Pons (tissue), 1 donor: ENCODE measurements around the gene DNAH3.
"Not testable (repeated sequence)": the region's sequence is repeated elsewhere in the genome, so short reads cannot be mapped to it uniquely, and the experiment has no call there.

Experiments
- DNase-seq: peaks from one replicate; pipeline ENCODE4 v3.0.0-alpha.2; 2016; ENCODE audit warnings: low spot score

DNAH3 gene

DNA sequence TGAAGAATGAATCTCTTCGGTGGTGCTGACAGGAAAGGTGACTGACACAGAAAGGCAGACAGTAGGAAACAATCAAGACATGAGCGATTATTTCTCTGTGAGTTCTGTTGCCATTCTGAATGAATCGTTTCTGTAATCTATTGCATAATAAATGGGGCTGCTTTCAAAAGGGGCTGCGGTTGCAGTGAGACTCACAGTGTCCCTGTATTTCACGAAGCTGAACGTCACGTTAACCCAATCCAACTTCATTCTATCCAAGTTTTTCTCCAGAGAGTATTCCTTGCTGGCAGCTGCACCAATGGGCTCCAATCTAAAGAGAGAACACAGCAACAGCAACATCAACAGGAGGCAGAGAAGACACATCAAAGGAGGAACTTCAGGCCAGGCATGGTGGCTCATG lies 75.4 kb downstream of the DNAH3 start:
- no peak for DNase-seq

DNA sequence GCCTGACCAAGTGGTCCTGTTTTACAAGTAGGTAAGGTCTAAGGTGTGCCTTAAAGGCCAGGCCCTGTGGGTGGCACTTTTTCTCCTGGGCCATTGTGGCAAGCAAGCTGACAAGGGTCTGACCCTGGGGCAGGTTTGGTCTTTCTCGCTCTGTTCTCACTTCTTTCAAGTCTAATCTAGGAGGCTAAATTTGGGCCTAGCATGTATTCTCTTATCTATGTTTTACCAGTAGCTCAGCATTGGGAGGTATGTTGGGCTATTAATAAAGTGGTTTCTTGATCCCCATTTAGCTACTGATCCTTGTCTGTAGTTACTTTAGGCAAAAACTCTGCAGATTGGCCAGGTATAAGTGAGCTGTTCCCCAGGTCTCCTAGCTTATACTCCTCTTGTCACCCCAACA lies 77.7 kb downstream of the DNAH3 start:
- DNase-seq: no peak

DNA sequence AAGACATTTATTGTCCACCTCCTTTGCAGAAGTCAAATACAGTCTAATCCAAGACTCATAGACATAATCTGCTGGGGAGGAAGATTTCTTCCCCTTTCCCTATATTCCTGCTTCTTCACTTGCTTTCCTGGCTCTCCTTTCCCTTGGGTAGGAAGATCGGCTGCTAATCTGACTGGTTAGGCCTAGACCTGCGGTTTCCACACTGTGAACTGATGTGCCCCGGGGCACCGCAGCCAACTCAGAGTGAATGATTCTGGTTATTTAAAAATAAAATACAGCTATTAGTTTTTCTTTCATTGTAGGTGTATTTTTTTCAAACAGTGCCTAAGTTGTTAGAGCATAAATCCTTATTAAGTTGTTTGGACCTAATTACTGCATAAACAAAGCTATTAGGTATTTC lies 78.9 kb downstream of the DNAH3 start:
- no peak for DNase-seq

DNA sequence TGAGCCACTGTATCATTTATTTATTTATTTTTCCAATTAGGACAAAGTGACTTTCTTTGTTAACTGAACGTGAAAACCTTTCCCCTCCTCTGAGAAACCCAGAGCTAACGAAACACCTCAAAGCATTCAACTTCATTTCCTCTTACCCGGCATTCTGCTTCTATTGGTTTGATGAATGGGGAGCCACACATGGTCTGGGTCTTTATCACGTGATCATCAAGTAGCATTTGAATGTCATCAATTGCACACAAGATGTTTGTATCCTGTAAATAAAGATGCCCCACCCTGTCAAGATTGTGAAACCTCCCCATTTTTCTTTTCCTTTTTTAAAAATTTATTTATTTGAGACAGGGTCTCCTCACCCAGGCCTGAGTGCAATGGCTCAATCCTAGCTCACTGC lies 80.1 kb downstream of the DNAH3 start:
- no peak for DNase-seq

DNA sequence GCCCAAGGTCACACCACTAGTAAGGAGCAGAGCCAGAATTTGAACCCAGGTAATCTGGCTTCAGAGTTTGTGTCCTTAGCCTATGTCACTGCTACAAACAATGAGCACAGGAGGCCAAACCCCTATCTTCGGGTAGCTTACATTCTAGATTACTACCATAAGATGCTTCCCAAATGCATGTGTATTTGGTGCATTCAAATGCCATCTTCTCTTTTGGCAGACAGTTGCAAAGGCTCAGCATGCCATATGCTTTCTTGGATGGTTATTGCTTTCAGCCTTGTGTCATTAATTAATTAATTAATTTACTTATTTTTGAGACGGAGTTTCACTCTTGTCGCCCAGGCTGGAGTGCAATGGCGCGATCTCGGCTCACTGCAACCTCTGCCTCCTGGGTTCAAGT lies 80.7 kb downstream of the DNAH3 start:
- DNase-seq: no peak

DNA sequence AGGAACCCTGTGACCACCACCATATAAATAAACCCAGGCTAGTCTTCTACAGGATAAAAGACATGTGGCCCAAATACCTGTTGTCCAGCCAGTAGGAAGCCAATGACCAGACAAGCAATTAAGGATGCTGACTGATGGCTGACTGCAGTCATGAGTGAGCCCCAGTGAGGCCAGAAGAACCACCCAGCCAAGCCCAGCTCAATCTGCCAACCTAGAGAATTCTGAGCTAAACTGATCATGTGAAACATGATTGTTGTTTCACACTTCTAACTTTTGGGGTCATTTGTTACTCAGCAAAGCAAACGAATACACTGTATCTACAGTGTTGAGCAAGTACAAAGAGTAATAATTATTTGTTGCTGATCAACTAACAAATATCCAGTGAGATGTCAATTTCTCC lies 86.4 kb downstream of the DNAH3 start:
- no peak for DNase-seq

DNA sequence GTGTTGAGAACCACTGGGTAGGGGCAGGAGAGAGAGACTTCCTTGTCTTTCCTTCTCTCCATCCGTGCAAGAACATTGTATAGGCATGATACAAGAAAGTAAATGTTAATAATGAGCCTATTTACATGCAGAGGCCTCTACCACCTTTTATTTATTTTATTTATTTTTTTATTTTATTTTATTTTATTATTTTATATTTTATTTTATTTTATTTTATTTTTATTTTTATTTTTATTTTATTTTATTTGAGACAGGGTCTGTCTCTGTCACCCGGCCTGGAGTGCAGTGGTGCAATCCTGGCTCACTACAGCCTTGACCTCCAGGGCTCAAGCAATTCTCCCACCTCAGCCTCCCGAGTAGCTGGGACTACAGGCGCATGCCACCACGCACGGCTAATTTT lies 87.3 kb downstream of the DNAH3 start:
- DNase-seq: not testable (repeated sequence)

DNA sequence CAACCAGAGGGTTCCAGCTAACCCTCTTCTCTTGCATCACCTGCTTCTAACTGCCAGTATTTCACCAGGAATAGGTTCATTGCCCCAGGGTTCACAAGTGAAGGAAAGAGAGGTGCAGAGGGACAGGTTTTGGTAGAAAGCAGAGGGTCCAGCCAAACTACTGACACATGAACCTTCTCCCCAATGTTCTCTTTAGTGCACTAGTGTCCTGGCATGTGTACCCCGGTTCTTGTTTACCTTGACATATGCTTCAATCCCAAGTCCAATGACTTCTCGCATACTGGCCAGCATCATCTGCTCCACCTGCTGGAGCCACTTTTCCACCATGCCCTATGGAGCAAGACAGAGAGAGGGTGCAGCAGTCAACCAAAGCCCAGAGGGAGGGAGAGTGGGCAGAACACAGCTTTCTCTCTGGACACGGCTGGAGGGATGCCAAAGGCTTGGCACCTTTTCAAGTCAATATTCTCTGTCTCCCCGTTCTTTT lies 90.6 kb downstream of the DNAH3 start:
- DNase-seq: no peak

DNA sequence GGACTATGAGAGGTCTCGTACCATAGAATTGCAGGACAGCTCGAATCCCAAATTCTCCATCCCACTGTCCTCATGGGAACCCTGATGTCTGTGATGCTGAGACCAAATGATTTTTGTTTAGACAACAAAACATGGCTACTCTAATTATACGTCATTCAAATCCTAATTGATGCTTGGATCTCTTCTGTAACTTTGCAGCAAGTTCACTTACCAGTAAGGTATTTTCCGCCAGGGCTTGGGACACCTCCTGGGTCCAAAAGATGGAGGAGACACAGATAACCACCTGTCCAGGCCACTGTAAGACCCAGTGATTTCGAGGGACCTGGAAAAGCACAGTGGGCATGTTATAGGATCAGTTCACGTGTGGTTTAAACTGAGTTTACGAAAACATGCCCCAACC lies 92.8 kb downstream of the DNAH3 start:
- DNase-seq: no peak

DNA sequence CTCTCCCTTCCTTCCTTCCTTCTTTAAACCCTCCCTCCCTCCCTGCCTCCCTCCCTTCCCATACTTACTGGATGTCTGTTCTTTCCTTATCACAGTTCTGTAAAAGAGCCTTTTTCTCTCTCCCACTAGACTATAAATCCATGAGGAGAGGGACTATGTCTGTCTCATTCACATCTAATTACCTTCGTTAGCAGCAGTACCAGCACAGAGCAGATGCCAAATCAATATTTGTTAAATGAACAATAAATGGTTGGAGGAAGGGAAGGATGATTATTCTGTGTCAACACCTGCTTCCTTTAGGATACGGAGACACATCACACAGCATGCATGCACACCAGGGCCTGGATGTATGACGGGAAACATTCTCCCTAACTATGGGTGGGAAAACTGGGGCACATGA lies 94.2 kb downstream of the DNAH3 start:
- no peak for DNase-seq

DNA sequence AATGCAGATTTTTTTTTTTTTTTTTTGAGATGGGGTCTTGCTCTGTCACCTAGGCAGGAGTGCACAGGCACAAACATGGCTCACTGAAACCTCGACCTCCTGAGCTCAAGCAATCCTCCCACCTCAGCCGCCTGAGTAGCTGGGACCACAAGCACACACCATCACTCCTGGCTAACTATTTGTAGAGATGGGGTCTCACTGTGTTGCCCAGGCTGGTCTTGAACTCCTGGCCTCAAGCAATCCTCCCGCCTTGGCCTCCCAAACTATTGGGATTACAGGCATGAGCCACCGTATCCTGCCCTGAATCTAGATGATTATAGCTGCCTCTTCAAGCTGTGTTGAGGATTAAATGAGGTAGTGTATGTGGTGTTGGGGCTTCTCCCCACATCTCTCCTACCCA lies 94.9 kb downstream of the DNAH3 start:
- DNase-seq: not testable (repeated sequence)

DNA sequence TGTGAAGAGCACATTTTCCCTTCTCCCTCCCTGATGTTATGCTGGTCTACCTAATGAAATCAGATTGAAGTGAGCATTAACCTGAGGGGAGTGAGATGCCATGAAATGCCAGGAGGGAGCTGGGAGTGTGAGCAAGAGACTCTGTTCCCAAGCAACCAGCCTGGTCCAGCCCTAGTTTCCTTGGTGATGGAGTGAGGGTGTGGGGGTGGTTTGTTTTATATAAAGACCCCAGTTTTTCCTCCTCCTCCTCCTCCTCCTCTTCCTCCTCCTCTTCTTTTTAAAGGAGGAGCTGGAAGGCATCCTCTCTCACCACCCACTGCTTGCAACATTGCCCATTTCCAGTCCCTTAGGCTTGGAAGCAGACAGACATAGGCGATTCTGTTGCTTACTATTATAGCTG lies 97.1 kb downstream of the DNAH3 start:
- no peak for DNase-seq

DNA sequence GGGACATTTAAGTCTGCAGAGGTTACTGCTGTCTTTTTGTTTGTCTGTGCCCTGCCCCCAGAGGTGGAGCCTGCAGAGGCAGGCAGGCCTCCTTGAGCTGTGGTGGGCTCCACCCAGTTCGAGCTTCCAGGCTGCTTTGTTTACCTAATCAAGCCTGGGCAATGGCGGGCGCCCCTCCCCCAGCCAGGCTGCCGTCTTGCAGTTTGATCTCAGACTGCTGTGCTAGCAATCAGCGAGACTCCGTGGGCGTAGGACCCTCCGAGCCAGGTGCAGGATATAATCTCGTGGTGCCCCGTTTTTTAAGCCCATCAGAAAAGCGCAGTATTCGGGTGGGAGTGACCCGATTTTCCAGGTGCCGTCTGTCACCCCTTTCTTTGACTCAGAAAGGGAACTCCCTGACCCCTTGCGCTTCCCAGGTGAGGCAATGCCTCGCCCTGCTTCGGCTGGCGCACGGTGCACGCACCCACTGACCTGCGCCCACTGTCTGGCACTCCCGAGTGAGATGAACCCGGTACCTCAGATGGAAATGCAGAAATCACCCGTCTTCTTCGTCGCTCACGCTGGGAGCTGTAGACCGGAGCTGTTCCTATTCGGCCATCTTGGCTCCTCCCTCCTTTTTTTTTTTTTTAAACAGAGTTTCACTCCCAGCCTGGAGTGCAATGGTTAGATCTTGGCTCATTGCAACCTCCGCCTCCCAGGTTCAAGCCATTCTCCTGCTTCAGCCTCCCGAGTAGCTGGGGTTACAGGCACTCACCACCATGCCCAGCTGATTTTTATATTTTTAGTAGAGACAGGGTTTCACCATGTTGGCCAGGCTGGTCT lies 102.3 kb downstream of the DNAH3 start:
- not testable (repeated sequence) for DNase-seq

DNA sequence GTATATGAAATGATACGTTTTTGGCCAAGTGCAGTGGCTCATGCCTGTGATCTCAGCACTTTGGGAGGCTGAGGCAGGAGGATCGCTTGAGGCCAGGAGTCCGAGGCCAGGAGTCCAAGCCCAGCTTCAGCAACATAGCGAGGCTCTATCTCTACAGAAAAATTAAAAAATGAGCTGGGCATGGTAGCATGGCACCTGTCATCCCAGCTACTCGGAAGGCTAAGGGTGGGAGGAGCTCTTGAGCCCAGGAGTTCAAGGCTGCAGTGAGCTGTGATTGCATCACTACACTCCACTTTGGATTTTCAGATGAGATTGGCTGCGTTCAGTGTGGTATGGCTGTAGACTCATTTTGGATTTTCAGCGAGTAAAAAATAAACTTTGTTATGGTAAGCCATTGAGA lies 112.4 kb downstream of the DNAH3 start:
- no peak for DNase-seq

DNA sequence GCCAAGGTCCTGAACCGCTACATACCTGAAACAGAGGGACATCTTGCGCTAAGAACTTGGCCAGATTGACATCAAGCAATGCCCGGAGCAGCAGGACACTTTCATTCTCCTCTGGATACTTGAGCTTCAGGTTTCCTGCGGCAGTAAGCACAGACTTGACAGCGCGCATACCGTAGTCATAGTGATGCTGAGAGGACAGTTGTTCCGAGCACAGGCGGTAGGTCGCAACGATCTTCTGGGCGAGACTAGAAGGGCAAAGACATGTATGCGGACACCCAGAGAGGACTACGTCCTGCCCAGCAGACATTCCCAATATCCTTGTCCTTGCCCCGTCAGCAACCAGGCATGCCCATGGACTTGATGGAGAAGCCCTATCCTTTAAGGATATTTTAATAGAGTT lies 112.9 kb downstream of the DNAH3 start:
- no peak for DNase-seq

DNA sequence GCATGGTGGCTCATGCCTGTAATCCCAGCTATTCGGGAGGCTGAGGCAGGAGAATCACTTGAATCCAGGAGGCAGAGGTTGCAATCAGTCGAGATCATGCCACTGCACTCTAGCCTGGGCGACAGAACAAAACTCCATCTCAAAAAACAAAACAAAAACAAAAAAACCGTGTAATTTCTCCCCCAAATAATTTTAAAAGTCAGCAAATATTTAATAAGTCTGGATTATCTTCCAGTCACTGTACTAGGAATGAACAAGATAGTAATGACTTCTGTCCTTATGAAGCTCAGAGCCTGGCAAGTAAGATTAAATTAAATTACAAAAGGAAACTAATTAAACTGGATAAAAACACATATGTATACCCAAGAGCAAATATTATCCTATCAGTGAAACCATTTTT lies 113.5 kb downstream of the DNAH3 start:
- DNase-seq: no peak

DNA sequence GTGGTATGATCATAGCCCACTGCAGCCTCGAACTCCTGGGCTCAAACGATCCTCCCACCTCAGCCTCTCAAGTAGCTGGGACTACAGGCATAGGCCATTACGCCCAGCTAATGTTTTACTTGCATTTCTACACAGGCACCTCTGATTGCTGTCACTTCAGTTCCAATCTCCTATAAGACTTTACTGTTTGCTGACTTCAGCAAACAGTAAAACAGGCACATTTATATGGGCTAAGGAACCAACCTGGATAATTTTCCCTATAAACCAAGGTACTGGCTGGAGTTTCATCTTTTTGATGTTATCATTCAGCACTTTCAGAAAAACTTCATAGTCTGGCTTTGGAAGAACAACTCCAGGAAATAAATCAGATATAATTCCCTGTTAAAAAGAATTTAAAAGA lies 114.2 kb downstream of the DNAH3 start:
- no peak for DNase-seq

DNA sequence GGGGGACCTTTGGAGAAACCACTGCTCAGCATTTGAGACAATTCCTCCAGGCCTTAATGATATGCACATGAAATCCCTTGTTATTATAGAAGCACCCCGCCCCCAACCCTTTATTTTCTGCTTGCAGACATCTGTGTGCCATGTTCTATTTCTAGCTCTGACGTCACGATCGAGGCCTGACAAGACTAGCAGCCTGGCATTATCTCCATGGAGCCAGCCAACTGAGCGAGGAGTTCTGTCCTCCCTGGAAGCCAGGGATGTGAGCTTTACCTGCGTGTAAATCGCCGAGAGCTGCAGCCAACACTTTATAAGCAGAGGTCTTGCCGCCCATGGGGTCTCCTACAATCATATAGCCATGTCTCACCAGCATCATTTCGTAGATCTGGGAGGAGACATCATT lies 116.9 kb downstream of the DNAH3 start:
- DNase-seq: no peak

DNA sequence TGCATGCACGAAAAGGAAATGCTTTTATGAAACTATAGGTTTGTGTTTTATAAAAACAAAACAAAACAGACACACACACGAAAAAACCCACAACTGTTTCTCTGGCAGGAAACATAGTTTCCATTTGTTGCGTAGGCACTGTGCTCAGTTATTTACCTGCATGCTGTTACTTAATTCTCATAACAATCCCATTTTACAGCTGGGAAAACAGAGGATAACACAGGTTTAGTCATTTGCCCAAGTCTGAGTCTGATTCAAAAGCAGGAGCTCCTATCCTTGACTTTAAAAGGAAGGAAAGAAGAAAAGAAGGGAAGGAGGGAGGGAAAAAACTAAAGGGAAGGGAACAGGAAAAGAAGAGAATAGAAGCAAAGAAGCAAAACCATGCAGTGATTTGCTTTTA lies 117.4 kb downstream of the DNAH3 start:
- DNase-seq: no peak

DNA sequence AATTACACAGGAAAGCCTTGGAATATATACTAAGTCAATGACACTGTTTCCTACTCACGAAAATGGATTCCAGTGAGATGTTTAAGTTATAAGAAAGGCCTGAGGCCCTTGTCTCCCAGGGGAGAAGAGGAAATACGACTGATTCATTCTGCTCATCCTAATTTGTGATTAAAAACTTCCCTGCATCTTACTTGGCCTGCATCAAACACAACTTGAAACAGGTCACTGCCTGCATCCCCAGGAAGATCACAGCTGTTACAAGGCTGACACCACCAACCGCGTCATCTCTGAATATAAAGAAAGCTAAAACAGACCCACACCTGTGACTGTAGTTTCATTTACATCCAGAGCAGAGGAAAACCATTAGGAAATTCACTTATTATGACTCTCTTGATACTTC lies 121.9 kb downstream of the DNAH3 start:
- no peak for DNase-seq

DNA sequence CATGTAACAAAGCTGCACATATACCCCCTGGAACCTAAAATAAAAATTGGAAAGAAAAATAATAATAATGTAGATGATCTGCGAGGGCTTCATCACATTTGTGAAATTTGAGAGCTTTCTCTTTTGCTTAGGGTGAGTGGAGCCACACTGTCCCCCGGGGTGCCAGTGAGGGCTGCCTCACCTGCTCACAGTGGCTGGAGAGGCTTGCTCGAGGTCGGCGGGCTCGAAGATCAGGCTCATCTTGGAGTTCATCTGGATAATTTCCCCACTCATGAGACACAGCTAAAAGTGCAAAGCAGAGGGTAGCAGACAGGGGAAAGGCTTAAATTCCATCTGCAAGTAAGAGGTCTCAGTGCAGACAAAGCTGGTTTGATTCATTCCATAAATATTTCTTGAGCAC lies 123.8 kb downstream of the DNAH3 start:
- no peak for DNase-seq

DNA sequence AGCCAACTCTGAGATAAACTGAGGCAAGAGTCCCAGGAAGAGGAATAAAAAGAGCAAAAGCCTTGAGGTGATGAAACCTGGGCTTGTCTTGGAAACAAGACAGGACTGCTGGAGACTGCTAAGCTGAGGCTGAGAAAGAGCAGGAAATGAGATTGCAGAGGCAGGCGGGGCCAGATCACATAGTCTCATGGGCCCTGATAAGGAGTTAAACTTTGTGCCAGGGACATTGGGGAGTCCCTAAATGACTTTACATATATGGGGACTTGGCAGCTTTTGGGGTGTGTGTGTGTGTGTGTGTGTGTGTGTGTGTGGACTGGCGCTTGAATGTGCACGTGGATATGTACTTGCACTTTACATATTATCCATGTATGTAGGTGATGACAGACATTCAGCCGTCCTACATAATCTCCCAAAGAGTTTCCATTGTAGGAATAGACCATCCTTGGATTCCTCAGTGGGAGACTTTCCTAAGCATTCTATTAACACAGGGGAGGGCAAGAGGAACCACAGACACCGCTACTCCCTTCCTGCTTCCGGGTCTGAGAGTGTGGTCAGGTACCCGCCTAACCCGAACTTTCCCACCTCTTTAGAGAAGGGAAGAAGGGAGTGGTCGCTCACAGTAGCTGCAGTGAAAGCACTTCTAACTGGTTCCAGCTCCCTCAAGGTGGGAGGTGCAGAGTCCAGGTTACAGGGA lies 127.0 kb downstream of the DNAH3 start:
- no peak for DNase-seq

DNA sequence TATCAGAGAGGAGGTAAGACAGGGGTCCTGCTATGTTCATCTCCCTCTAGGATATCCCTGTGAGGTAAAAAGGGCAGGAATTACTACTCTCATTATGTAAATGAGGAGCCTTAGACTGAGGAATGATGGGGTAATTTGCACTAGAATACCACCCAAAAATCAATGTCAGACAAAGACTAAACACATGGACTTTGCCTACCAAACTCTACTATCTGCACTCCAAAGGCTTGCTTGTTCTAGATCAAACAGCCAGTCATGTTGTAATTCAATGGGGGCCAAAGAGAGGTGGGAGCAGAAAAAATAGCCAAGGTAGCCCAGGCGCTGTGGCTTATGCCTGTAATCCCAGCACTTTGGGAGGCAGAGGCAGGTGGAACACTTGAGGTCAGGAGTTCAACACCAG lies 129.3 kb downstream of the DNAH3 start:
- no peak for DNase-seq

DNA sequence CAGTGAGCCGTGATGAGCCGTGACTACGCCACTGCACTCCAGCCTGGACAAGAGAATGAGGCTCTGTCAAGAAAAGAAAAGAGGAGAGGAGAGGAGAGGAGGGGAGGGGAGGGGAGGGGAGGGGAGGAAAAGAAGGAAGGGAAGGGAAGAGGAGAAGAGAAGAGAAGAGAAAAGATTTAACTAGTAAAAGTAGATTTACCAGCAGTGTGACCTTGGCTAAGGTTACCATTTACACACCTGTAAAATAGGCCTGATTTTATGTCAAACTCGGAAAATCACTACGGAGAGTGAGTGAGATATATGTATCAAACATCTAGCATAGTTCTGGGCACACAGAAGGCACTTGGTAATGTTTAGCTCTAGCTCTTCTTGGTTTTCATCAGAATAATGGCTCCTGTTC lies 140.8 kb downstream of the DNAH3 start:
- no peak for DNase-seq
